GM21381 (cell line): ENCODE measurements around the gene CST5.
"Not testable (repeated sequence)": the region's sequence is repeated elsewhere in the genome, so short reads cannot be mapped to it uniquely, and the experiment has no call there.

Source experiments
- ATAC-seq: cut with Tn5 transposase; IDR thresholded peaks from one replicate; pipeline ENCODE4 v1.9.1; 2021; ENCODE audit warnings: mild to moderate bottlenecking, moderate library complexity; ENCODE audit not compliant: unreplicated experiment

Gene CST5

GRCh38 chr20:23890867-23891266 lies 11.3 kb upstream of the CST5 start:
- not testable (repeated sequence) for ATAC-seq

GRCh38 chr20:23889775-23890187 lies 10.2 kb upstream of the CST5 start:
- no peak for ATAC-seq

- ATAC-seq: no peak
These were observed 8.3 kb upstream of the CST5 start for GRCh38 chr20:23887856-23888255.

DNA sequence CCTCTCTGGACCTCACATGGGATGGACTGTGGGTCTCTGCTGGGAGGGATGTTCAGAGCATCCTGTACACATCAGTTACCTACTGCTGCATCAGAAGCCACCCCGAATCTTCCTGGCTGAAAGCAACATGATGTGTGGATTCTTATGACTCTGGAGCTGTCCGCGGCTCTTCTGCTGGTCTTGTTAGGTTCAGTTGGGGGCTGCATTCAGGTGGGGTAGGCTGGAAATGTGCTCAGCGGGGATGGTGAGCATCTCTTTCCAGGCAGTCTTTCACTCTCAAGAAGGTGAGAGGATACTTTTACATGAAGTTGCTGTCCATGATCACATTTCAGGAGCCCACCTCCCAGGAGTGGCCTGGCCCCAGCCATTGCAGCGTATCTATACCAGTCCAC lies 5.2 kb upstream of the CST5 start:
- ATAC-seq: no peak

GRCh38 chr20:23884136-23884770 lies 4.7 kb upstream of the CST5 start:
- no peak for ATAC-seq

- ATAC-seq: no peak
These were observed 1.8 kb upstream of the CST5 start for GRCh38 chr20:23881371-23881770.

DNA sequence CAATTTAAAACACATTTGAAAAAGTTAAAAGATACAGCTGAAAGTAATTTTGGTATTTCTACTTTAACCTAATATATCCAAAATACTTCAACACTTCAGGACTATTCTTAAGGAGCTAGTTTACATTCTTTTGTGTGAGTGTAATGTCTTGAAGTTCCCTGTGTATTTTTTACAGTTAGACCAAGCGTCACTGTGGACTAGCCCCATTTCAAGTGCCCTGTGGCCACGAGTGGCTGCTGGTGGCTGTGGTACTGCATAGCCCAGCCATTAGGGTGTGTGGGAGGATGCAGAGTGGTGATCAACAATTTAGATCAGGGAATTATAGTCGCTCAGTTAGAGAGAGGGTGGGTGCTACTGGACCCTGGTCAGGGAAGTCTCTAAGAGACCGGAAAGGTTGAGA lies 869 bp upstream of the CST5 start:
- ATAC-seq: no peak

DNA sequence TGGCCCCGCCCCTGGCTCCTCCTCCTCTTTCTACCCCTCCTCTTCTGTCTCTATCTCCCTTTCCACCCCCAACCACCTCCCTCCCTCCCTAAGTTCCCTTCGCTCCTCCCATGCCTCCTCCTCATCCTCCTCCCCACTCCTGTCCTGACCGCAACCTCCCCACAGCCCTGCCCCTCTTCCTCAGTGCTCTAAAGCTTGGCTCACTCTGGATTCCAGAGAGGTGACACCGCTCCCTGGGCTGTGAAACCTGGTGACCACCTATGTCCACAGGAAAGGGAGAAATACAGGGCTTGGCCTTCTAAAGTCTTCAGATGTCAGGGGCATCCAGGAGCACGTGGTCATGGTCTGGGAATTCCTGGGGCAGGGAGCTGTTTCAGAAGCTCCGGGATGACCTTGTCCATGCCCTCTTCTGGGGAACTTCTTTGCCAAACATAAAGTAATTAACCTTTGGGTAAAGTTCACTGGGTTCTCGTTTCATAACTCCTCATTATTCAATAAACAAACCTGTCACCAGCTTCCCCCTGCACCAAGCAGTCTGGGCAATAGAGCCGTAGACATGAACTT lies 345 bp upstream of the CST5 start:
- no peak for ATAC-seq

DNA sequence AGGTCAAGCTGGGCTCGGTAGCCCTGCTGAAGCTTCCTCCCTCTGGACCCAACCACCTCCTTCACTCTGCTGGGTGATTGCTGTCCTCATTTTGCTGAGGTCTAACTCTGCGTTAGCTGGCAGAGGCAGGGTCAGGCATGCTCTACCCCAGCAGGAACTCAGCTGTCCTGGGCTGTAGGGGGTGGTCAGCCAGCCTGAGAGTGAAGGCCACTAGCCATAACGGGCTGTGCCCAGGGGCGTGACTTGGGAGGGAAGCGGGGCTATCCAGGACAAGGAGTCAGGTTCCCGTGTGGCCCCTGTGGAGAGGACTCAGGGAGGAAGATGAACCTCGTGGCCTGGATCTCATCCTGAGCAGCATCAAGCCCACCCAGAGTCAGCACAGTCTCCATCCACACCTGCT lies 761 bp downstream of the CST5 start:
- no peak for ATAC-seq

DNA sequence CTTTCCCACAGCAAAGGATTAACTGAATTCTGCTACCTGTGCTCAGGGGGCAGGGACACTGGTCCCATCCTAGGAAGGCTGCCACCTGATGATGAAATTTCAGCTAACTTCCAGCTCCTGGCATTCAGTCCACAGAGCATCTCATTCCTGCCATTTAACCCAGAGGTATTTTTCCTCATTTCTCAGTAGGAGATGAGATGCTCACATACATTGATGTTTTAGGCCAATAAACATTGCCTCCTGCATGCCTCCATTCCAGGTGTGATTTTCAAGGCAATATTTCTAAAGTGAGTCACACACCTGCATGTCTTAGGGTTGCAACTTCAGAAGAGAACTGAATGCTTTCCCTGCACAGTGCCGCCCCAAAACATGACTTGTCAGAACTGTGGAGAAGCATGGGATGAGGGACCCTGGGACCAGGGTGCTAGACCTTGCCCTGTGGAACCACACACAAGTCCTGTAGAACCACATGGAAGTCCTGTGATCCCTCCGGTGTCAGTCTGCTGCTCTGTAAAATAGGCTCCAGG lies 1.5 kb downstream of the CST5 start:
- not testable (repeated sequence) for ATAC-seq

DNA sequence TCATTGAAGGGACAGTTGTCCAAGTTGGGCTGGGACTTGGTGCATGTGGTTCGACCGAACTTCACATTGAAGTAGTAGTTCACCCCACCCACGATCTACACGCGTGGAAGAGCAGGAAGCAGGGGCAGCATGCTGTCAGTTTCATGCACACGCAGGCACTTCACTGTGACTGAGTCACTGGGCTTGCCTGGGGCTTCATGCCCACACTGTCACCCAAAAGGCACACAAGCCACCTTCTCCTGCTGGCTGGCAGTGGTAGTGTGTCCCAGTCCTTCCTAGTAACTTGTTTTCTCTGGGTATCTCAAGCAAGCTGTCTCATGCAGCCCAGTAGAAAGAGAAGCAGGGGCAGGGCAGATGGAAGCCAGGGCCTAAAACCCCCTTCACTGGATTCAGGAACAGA lies 2.0 kb downstream of the CST5 start:
- ATAC-seq: no peak

- ATAC-seq: no peak
These were observed 3.8 kb downstream of the CST5 start for GRCh38 chr20:23875606-23876237.

GRCh38 chr20:23874747-23875146 lies 4.8 kb downstream of the CST5 start:
- ATAC-seq: no peak

DNA sequence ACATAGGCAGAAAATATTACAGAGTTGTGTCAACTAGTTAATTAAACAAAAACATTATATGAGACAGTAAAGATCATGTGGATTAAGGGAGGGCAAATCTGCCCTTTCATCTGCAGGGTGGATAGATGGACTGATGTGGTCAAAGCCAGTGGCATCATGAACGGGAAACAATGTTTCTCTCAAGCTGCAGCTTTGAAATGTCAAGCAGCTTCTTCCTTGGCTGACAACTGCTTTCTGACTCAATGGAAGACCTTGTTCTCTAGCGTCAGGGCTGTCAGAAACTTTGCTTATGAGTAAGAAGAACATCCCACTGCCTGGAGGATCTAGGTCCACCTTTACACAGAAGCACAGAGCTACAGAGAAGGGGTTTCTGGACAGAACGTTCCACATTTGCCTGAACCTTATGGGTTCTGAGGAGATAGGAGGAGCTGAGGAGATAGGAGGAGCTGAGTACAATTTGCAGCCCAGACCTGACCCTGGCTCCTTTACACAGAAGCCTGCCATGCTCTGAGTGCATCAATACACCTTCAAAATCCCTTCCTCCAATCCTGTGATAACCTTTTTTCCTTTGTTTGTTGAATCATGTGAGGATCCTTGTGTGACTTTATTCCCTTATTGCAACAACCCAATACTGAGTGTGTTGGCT lies 6.1 kb downstream of the CST5 start:
- no peak for ATAC-seq

DNA sequence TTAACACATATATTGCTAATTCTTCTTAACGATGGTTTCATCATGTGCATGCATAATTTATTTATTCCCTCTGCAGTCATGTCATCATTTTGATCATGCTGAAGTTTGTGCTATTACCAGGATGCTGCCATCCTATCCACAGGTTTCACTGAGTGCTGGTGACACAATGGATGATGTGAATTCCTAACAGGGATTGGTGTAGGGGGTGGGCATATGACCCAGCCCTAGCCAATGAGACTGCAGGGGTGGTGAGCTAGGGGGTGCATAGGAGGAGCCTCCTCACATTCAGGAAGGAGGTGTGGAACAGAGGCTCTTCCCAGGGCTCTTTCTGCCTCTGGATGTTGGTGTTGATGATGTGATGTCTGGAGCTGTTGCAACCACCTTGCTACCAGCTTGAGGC lies 7.5 kb downstream of the CST5 start:
- ATAC-seq: no peak

GRCh38 chr20:23870461-23870860 lies 9.1 kb downstream of the CST5 start:
- no peak for ATAC-seq

DNA sequence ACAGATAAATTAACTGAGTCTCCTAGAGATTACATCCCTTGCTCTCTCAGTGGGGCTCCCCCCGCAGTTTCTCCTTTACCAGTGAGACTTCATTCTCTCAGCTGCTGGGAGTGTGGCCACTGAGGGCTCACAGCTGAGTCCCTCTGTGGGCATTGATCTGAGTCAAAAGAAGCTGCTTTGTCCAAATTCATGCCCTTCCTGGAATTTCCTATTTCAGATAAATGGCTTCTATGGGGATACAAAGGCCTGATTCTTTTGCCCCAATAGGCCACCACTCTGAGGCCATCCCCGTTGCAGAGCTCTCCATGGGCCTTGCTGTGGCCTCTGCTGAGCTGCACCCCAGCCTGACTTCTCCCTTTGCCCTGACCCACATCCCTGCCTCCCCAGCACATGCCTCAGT lies 10.0 kb downstream of the CST5 start:
- no peak for ATAC-seq

DNA sequence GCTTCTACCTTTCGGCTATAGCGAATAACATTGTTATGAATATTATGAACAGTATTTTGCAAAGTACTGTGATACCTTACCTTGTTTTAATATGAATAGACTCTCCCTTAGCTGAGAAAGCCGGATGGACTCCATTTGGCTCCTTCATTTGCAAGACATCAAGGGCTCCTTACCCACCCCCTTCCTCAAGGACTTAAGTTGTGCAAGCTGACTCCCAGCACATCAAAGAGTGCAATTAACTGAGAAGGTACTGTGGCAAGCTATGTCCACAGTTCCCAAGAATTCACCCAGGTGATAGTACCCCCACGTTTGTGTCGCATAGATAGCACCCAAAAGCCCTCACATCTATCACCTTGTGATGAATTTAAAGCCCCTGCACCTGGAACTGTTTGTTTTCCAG lies 11.2 kb downstream of the CST5 start:
- ATAC-seq: no peak

DNA sequence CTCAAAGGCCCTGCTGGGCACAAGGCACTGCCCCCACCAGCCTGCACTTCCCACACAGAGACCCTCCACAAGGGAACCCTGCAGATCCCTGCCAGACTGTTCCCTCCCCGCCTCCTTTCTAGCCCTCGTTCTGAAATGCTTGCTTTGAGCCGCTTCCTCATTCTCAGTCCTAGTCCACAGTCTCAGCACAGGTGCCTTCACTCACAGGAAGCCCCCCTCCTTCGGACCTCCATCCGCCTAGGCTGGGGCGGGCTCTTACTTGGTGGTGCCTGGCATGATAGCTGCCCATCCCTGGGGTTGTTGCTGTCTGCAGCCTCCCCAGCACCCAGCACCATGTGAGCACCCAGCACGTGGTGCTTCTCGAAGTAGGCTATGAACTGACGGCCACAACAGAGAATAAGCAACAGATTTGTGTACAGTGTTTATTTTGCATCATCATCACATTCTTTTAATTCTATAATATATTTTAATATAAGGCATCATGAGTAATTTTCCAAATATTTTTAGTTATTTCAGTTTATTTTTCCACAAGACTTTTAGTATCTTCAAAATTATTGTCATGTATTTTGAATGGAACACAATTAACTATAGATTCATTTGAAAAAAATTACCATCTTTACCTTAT lies 12.3 kb downstream of the CST5 start:
- no peak for ATAC-seq

GRCh38 chr20:23860771-23861170 lies 18.8 kb downstream of the CST5 start:
- not testable (repeated sequence) for ATAC-seq

GRCh38 chr20:23857962-23858595 lies 21.5 kb downstream of the CST5 start:
- ATAC-seq: no peak
